HepG2 (cell line): ENCODE measurements around the gene ZBTB45. TPM values are rescaled to one million over a fixed set of nuclear protein-coding genes. Genes with fewer than 3 reads are reported as not detected.

Experiments used
- ATAC-seq: fragments of 200-7000 bp; cut with Tn5 transposase; 3 replicates; pipeline ENCODE4 v1.9.1; 2020; ENCODE audit warnings: mild to moderate bottlenecking, moderate library complexity
- BruUV-seq: library from RNA; stranded (reverse); fragments of 400-500 nt; replicated peaks from 2 replicates; lab custom pipeline; 2021; lab: Mats Ljungman, UMichigan
- CTCF ChIA-PET: fragments of 300-600 bp; formaldehyde crosslinking; extraction: SDS; loops from one replicate; lab custom pipeline; 2021; ENCODE audit warnings: low total read pairs, inconsistent platforms, low intra/inter-chr PET ratio; lab: Yijun Ruan, JAX
- POLR2A ChIA-PET: fragments of 350-600 bp; sonication (Branson Sonifier 250); formaldehyde crosslinking; loops from one replicate; lab custom pipeline; 2020; ENCODE audit warnings: antibody characterized with exemption, inconsistent platforms; lab: Yijun Ruan, JAX
- DNase-seq: peaks from one replicate; pipeline ENCODE4 v3.0.0-alpha.2; 2015; ENCODE audit warnings: low spot score
- FAIRE-seq: peaks from 3 replicates; lab custom pipeline; 2011; peaks lifted over from hg19 to GRCh38; lab: Jason Lieb, UNC
- H2AFZ ChIP-seq: one replicate; pipeline ENCODE4 v1.6.1; 2011; ENCODE audit warnings: low read length, inconsistent platforms
- H3K27ac ChIP-seq: fragments of 300-600 bp; 3 replicates; pipeline ENCODE4 v1.8.0; 2011; ENCODE audit warnings: mixed run types, mild to moderate bottlenecking, mixed read lengths, low read length, inconsistent platforms; ENCODE audit not compliant: insufficient read depth; ENCODE audit errors: extremely low read length
- H3K27me3 ChIP-seq, 2 experiments: fragments of 200-600 bp in 1 of 2; 2 replicates in 1 of 2; 3 replicates in 1 of 2; pipeline versions ENCODE4 v1.6.0 to v1.8.0; 2011; ENCODE audit warnings: low read length in 2 of 2, mild to moderate bottlenecking in 2 of 2, moderate library complexity in 2 of 2, inconsistent platforms in 1 of 2; ENCODE audit not compliant: insufficient read depth in 2 of 2, control insufficient read depth in 1 of 2
- H3K36me3 ChIP-seq, 2 experiments: fragments of 200-600 bp in 1 of 2; replicated peaks in 1 of 2; 2 replicates in 1 of 2; 3 replicates in 1 of 2; pipeline versions ENCODE4 v1.5.1 to v1.8.0; 2011; ENCODE audit warnings: low read length in 2 of 2, inconsistent platforms in 1 of 2; ENCODE audit not compliant: insufficient read depth in 2 of 2, control insufficient read depth in 1 of 2
- H3K4me1 ChIP-seq: 2 replicates; pipeline ENCODE4 v1.5.1; 2012; ENCODE audit warnings: low read length, inconsistent platforms; ENCODE audit not compliant: insufficient read depth
- H3K4me2 ChIP-seq: 2 replicates; pipeline ENCODE4 v1.6.0; 2011; ENCODE audit warnings: low read depth, low read length, inconsistent platforms
- H3K4me3 ChIP-seq, 3 experiments: fragments of 200-600 bp in 1 of 3; sonication (generic), shearing (Covaris generic) in 1 of 3; replicated peaks in 1 of 3; 2 replicates each; pipeline ENCODE4 v1.5.1; 2011 to 2016; ENCODE audit warnings: low read length in 3 of 3, inconsistent platforms in 2 of 3, low read depth in 2 of 3, mild to moderate bottlenecking in 2 of 3, control low read depth in 1 of 3, mixed read lengths in 1 of 3; ENCODE audit not compliant: insufficient read depth in 1 of 3
- H3K79me2 ChIP-seq: one replicate; pipeline ENCODE4 v1.6.1; 2011; ENCODE audit warnings: low read length, inconsistent platforms; ENCODE audit not compliant: insufficient read depth
- H3K9ac ChIP-seq: 2 replicates; pipeline ENCODE4 v1.6.0; 2011; ENCODE audit warnings: mild to moderate bottlenecking, low read depth, low read length, inconsistent platforms; ENCODE audit not compliant: insufficient read depth
- H3K9me3 ChIP-seq: 2 replicates; pipeline ENCODE4 v1.5.1; 2012; ENCODE audit warnings: mild to moderate bottlenecking, low read length
- H4K20me1 ChIP-seq: 2 replicates; pipeline ENCODE4 v1.6.0; 2011; ENCODE audit warnings: inconsistent platforms, mild to moderate bottlenecking, low read length, moderate library complexity; ENCODE audit not compliant: insufficient read depth
- AGO2 ChIP-seq: fragments of 200-400 bp; formaldehyde crosslinking; optimal IDR thresholded peaks from 2 replicates; pipeline ENCODE3; 2017; ENCODE audit warnings: mild to moderate bottlenecking, low read depth, low read length, moderate library complexity
- POLR2A ChIP-seq, 2 experiments: IDR thresholded peaks; 2 replicates each; pipeline ENCODE4 v1.6.1; 2011; ENCODE audit warnings: low read depth in 2 of 2, low read length in 2 of 2, mild to moderate bottlenecking in 1 of 2, moderate library complexity in 1 of 2; ENCODE audit not compliant: insufficient read depth in 1 of 2
- POLR2AphosphoS2 ChIP-seq: IDR thresholded peaks from 2 replicates; pipeline ENCODE4 v1.6.1; 2011; ENCODE audit warnings: low read depth, low read length, improper control_type of control experiment
- RBM22 ChIP-seq: fragments of 200-400 bp; formaldehyde crosslinking; optimal IDR thresholded peaks from 2 replicates; pipeline ENCODE3; 2017; ENCODE audit warnings: mild to moderate bottlenecking, low read length, moderate library complexity
- SMARCE1 ChIP-seq: fragments of 450-650 bp; IDR thresholded peaks from 2 replicates; pipeline ENCODE4 v1.6.1; 2017; ENCODE audit warnings: borderline replicate concordance
- SSRP1 ChIP-seq: IDR thresholded peaks from 2 replicates; pipeline ENCODE4 v1.6.1; 2016; ENCODE audit warnings: control low read depth
- ZNF510 ChIP-seq: sonication (generic); formaldehyde crosslinking; IDR thresholded peaks from 2 replicates; pipeline ENCODE4 v1.4.0; 2020; ENCODE audit warnings: low read depth, mild to moderate bottlenecking, missing genetic modification reagents
- ZNF670 ChIP-seq: sonication (generic); formaldehyde crosslinking; IDR thresholded peaks from 2 replicates; pipeline ENCODE4 v1.8.0; 2022; ENCODE audit warnings: mild to moderate bottlenecking, missing genetic modification reagents, borderline replicate concordance
- WGBS: methylation state at CpG from one replicate; pipeline ENCODE4 v1.1.6; 2017; ENCODE audit warnings: low lambda C conversion rate; 5-methylcytosine and 5-hydroxymethylcytosine counted together
- in situ Hi-C: cut with HindIII; loops from 2 replicates; pipeline ENCODE4 v1.10.0; 2017; ENCODE audit warnings: low pct_unique_long_range_greater_than_20kb; ENCODE audit not compliant: extremely low pct_ligation_motif_present
- intact Hi-C: fragments of 100-400 bp; cut with micrococcal nuclease; formaldehyde crosslinking; loops from one replicate; pipeline ENCODE4 v1.10.0; 2022; ENCODE audit not compliant: unreplicated experiment
- polyA plus RNA-seq, 8 experiments: library from polyadenylated mRNA; depleted of rRNA in 3 of 8; stranded (reverse) in 7 of 8; unstranded in 1 of 8; fragments of >200 nt; fragmentation: Illumina TruSeq in 4 of 8; extraction: Trizol in 4 of 8; gene quantifications; 2 replicates each; pipeline versions ENCODE4 v1.2.1 to v1.2.3, GENCODE V29; 2011 to 2016; ENCODE audit warnings: low read depth in 4 of 8, missing spikeins in 1 of 8, mixed read lengths in 1 of 8; ENCODE audit not compliant: insufficient read depth in 1 of 8
- total RNA-seq, 5 experiments: library from RNA; depleted of rRNA; stranded (reverse); fragments of >200 nt; fragmentation: Illumina TruSeq; extraction: Trizol; gene quantifications; 2 replicates each; pipeline ENCODE4 v1.2.3, GENCODE V29; 2016; ENCODE audit warnings: low read depth in 1 of 5
- TF ChIP-seq, protein P1 (sequence below): sonication (generic); formaldehyde crosslinking; conservative IDR thresholded peaks from 2 replicates; pipeline ENCODE4 v1.5.0; 2020; ENCODE audit warnings: missing genetic modification reagents
- TF ChIP-seq, protein P2 (sequence below): sonication (generic); formaldehyde crosslinking; IDR thresholded peaks from 2 replicates; pipeline ENCODE4 v1.5.1; 2020; ENCODE audit warnings: mild to moderate bottlenecking, missing genetic modification reagents, borderline replicate concordance
- TF ChIP-seq, protein P3 (sequence below): sonication (generic); formaldehyde crosslinking; IDR thresholded peaks from 2 replicates; pipeline ENCODE4 v1.5.0; 2020; ENCODE audit warnings: mild to moderate bottlenecking, missing genetic modification reagents, borderline replicate concordance

Gene ZBTB45
- total and polyA plus RNA-seq, 2 of the 13 experiments (the other 11 are each of a cell fraction or from before 2014, with no cell fraction given), result 3.0 to 3.7 TPM

DNA sequence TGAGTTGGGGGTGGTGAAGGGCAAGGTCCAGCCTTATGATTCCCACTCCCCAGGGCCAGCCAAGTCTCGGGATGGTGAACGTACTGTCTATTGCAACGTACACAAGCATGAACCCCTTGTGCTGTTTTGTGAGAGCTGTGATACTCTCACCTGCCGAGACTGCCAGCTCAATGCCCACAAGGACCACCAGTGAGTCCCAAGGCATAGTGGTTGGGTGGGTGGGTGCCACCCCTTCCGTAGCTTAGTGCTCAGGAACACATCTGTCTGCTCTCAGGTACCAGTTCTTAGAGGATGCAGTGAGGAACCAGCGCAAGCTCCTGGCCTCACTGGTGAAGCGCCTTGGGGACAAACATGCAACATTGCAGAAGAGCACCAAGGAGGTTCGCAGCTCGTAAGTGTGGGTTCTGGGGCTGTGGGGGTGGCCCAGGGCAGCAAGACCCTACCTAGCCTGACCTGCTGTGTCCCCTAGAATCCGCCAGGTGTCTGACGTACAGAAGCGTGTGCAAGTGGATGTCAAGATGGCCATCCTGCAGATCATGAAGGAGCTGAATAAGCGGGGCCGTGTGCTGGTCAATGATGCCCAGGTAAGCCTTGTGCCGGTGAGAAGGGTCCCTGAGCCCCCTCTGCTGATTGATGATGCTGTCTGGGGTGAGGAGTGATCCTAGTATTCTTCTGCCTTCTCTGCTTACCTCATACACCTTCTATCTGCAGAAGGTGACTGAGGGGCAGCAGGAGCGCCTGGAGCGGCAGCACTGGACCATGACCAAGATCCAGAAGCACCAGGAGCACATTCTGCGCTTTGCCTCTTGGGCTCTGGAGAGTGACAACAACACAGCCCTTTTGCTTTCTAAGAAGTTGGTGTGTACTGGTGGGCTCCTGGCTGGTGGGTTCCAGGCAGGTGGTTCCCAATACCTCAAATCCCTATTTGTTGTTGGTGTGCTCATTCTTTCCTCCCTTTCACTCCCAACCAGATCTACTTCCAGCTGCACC, 28.0 kb upstream of the ZBTB45 start:
- peaks cover 24% of the 10 kb centered on the region for H3K4me1 ChIP-seq
- no TSS peak for BruUV-seq
- no peaks in the 10 kb centered on the region for H3K9me3 ChIP-seq
- ChIA-PET CTCF (no interaction called here), POLR2A (interaction anchor here (0.9 kb wide), 1 partner anchor 28 kb away, joined by 3 read pairs; the partner anchor contains the start of gene ZBTB45)
- peak overlapping the region; percentile 34; the same call in 1 of the 2 replicates for H3K4me2 ChIP-seq
- H3K27ac ChIP-seq, result no peak overlapping the region
- H3K27me3 ChIP-seq, result no peaks in the 10 kb centered on the region; a peak in 2 of 5 replicates
- FAIRE-seq, result no peak
- intact Hi-C loops, result no loop called here
- peaks cover 49% of the 10 kb centered on the region for H4K20me1 ChIP-seq
- H3K36me3 ChIP-seq, result peaks cover 35 to 66% of the 10 kb centered on the region in 2 experiments
- no peak overlapping the region for H3K9ac ChIP-seq
- in situ Hi-C loops, result no loop called here
- peaks cover 38% of the 10 kb centered on the region for H3K79me2 ChIP-seq
- H3K4me3 ChIP-seq, result no peak overlapping the region
- H2AFZ ChIP-seq, result no peak overlapping the region
- no peak for ATAC-seq
- WGBS, result 96% methylated on average over 8 of the region's 18 CpGs
- no peak for DNase-seq
- TF ChIP-seq SMARCE1 (no peak), ZNF670 (no peak), ZNF510 (CRISPR knock-in tag) (no peak), SSRP1 (CRISPR knock-in tag) (peak; percentile 41; the same call in 1 of the 2 replicates), POLR2A (IDR thresholded peaks at IDR 0.05; ENCODE audit: insufficient read depth in 1 of 2, low read depth in 2 of 2, low read length in 2 of 2) (peak in 1 of 2 experiments; percentile 29; a peak in 2 of 4 replicates), AGO2 (peak; percentile 25), POLR2AphosphoS2 (0 out of 2 replicates have a peak, but pooled peaks have one; percentile 48), RBM22 (peak; percentile 47)
- TF ChIP-seq, protein P1, sequence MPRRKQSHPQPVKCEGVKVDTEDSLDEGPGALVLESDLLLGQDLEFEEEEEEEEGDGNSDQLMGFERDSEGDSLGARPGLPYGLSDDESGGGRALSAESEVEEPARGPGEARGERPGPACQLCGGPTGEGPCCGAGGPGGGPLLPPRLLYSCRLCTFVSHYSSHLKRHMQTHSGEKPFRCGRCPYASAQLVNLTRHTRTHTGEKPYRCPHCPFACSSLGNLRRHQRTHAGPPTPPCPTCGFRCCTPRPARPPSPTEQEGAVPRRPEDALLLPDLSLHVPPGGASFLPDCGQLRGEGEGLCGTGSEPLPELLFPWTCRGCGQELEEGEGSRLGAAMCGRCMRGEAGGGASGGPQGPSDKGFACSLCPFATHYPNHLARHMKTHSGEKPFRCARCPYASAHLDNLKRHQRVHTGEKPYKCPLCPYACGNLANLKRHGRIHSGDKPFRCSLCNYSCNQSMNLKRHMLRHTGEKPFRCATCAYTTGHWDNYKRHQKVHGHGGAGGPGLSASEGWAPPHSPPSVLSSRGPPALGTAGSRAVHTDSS (CRISPR knock-in tag), result no peak
- TF ChIP-seq, protein P2, sequence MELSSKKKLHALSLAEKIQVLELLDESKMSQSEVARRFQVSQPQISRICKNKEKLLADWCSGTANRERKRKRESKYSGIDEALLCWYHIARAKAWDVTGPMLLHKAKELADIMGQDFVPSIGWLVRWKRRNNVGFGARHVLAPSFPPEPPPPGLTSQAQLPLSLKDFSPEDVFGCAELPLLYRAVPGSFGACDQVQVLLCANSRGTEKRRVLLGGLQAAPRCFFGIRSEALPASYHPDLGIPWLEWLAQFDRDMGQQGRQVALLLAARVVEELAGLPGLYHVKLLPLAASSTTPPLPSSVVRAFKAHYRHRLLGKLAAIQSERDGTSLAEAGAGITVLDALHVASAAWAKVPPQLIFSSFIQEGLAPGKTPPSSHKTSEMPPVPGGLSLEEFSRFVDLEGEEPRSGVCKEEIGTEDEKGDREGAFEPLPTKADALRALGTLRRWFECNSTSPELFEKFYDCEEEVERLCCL (CRISPR knock-in tag), result no peak
- TF ChIP-seq, protein P3, sequence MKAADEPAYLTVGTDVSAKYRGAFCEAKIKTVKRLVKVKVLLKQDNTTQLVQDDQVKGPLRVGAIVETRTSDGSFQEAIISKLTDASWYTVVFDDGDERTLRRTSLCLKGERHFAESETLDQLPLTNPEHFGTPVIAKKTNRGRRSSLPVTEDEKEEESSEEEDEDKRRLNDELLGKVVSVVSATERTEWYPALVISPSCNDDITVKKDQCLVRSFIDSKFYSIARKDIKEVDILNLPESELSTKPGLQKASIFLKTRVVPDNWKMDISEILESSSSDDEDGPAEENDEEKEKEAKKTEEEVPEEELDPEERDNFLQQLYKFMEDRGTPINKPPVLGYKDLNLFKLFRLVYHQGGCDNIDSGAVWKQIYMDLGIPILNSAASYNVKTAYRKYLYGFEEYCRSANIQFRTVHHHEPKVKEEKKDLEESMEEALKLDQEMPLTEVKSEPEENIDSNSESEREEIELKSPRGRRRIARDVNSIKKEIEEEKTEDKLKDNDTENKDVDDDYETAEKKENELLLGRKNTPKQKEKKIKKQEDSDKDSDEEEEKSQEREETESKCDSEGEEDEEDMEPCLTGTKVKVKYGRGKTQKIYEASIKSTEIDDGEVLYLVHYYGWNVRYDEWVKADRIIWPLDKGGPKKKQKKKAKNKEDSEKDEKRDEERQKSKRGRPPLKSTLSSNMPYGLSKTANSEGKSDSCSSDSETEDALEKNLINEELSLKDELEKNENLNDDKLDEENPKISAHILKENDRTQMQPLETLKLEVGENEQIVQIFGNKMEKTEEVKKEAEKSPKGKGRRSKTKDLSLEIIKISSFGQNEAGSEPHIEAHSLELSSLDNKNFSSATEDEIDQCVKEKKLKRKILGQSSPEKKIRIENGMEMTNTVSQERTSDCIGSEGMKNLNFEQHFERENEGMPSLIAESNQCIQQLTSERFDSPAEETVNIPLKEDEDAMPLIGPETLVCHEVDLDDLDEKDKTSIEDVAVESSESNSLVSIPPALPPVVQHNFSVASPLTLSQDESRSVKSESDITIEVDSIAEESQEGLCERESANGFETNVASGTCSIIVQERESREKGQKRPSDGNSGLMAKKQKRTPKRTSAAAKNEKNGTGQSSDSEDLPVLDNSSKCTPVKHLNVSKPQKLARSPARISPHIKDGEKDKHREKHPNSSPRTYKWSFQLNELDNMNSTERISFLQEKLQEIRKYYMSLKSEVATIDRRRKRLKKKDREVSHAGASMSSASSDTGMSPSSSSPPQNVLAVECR (CRISPR knock-in tag), result peak; percentile 18; the same call in 1 of the 2 replicates
